ENCODE data around the gene GAPDH. TPM values are rescaled to one million over a fixed set of nuclear protein-coding genes. Genes with fewer than 3 reads are reported as not detected.
"Not testable (repeated sequence)": the region's sequence is repeated elsewhere in the genome, so short reads cannot be mapped to it uniquely, and the experiment has no call there.

The GAPDH gene
- total and polyA plus RNA-seq, 2 donors (not counting 1 experiment from before 2014, with no cell fraction given), result 6,255 to 8,983 TPM

DNA sequence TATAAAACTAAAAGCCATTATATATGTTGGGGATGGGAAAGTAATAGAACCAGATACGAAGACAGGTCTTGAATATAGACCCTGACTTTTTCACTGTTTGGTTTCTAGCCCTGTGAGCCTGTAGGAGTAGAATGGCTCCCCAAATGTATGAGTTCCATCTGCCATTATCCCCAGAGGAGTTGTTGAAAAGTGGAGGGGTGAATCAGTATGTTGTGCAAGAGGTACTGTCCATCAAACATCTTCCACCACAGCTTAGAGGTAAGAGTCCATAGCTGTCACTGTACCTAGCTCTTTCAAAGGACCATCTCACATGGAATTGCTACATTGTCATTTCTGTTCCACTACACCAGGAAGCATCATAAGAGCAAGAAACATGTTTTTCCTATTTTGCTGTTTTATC lies 39.3 kb upstream of the GAPDH start:
- TF ChIP-seq, protein P1, sequence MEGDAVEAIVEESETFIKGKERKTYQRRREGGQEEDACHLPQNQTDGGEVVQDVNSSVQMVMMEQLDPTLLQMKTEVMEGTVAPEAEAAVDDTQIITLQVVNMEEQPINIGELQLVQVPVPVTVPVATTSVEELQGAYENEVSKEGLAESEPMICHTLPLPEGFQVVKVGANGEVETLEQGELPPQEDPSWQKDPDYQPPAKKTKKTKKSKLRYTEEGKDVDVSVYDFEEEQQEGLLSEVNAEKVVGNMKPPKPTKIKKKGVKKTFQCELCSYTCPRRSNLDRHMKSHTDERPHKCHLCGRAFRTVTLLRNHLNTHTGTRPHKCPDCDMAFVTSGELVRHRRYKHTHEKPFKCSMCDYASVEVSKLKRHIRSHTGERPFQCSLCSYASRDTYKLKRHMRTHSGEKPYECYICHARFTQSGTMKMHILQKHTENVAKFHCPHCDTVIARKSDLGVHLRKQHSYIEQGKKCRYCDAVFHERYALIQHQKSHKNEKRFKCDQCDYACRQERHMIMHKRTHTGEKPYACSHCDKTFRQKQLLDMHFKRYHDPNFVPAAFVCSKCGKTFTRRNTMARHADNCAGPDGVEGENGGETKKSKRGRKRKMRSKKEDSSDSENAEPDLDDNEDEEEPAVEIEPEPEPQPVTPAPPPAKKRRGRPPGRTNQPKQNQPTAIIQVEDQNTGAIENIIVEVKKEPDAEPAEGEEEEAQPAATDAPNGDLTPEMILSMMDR (conservative IDR thresholded peaks at IDR 0.05 in 1 of 2, IDR thresholded peaks at IDR 0.05 in 1 of 2; ENCODE audit: low read depth in 1 of 2, low read length in 2 of 2), result no peak
- no peak for TF ChIP-seq EZH2 (IDR thresholded peaks at IDR 0.05; ENCODE audit: low read length, missing control alignments)
- Histone ChIP-seq H3K9ac (ENCODE audit: insufficient read depth, low read length) (no peak overlapping the region), H3K4me2 (ENCODE audit: extremely low read depth, insufficient read depth, low read length) (peak overlapping the region; percentile 82), H3K27ac (ENCODE audit: insufficient read depth, low read length) (no peak overlapping the region), H3K27me3 (ENCODE audit: control insufficient read depth, insufficient read depth, low read length) (no peaks in the 10 kb centered on the region), H3K4me1 (ENCODE audit: control insufficient read depth, extremely low read depth, insufficient read depth, low read length) (peaks cover 8% of the 10 kb centered on the region), H3K36me3 (ENCODE audit: control insufficient read depth, insufficient read depth, low read length) (peaks cover 5% of the 10 kb centered on the region), H4K20me1 (ENCODE audit: control insufficient read depth, extremely low read depth, insufficient read depth, low read length) (no peaks in the 10 kb centered on the region), H3K79me2 (ENCODE audit: control insufficient read depth, insufficient read depth, low read length) (peaks cover 42% of the 10 kb centered on the region), H2AFZ (ENCODE audit: low read length) (no peak overlapping the region), H3K9me3 (ENCODE audit: control insufficient read depth, insufficient read depth, low read depth, low read length) (no peaks in the 10 kb centered on the region), H3K4me3 (replicated peaks in 1 of 4; ENCODE audit: control extremely low read depth in 1 of 4, insufficient read depth in 1 of 4, low read depth in 3 of 4, low read length in 4 of 4) (peak overlapping the region; percentile 45 to 98 (median 64))
- no peak for DNase-seq (ENCODE audit: low read depth in 2 of 2)

DNA sequence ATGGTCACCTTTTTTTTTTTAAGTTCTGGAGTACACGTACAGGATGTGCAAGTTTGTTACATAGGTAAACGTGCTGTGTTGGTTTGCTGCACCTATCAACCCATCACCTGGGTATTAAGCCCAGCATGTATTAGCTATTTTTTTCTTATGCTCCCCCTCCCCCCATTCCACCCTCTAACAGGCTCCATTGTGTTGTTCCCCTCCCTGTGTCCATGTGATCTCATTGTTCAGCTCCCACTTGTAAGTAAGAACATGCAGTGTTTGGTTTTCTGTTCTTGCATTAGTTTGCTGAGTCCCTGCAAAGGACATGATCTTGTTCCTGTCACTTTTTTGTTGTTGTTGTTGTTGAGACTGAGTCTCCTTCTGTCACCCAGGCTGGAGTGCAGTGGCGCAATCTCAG lies 37.0 kb upstream of the GAPDH start:
- H3K27me3 ChIP-seq (ENCODE audit: control insufficient read depth, insufficient read depth, low read length), result not testable (repeated sequence)
- peaks cover 53% of the 10 kb centered on the region for H3K79me2 ChIP-seq (ENCODE audit: control insufficient read depth, insufficient read depth, low read length)

DNA sequence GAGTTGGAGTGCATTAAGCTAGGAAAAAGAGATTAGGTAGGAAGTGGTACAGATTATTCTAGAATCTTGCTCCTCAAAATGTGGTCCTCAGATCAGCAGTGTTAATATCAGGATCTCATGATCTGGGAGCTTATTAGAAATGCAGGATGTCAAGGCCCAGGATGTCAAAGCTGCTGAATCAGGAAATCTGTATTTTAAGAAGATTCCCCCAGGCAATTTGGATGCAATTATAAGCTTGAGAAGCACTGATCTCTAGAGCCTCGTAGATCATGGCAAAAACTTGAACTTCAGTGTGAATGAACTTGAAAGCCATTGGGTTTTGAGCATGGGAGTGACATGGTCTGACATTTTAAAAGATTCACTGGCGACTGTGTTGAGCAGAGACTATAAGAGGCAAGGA lies 33.9 kb upstream of the GAPDH start:
- Histone ChIP-seq H3K27me3 (ENCODE audit: control insufficient read depth, insufficient read depth, low read length) (no peaks in the 10 kb centered on the region), H2AFZ (ENCODE audit: low read length) (no peak overlapping the region), H3K4me3 (replicated peaks in 1 of 4; ENCODE audit: control extremely low read depth in 1 of 4, insufficient read depth in 1 of 4, low read depth in 3 of 4, low read length in 4 of 4) (no peak overlapping the region), H3K4me1 (ENCODE audit: control insufficient read depth, extremely low read depth, insufficient read depth, low read length) (no peaks in the 10 kb centered on the region), H4K20me1 (ENCODE audit: control insufficient read depth, extremely low read depth, insufficient read depth, low read length) (no peaks in the 10 kb centered on the region), H3K79me2 (ENCODE audit: control insufficient read depth, insufficient read depth, low read length) (peaks cover 56% of the 10 kb centered on the region), H3K27ac (ENCODE audit: insufficient read depth, low read length) (no peak overlapping the region), H3K4me2 (ENCODE audit: extremely low read depth, insufficient read depth, low read length) (no peak overlapping the region), H3K9ac (ENCODE audit: insufficient read depth, low read length) (no peak overlapping the region), H3K36me3 (ENCODE audit: control insufficient read depth, insufficient read depth, low read length) (peaks cover 5% of the 10 kb centered on the region), H3K9me3 (ENCODE audit: control insufficient read depth, insufficient read depth, low read depth, low read length) (no peaks in the 10 kb centered on the region)
- TF ChIP-seq, protein P1 (conservative IDR thresholded peaks at IDR 0.05 in 1 of 2, IDR thresholded peaks at IDR 0.05 in 1 of 2; ENCODE audit: low read depth in 1 of 2, low read length in 2 of 2), result no peak
- TF ChIP-seq EZH2 (IDR thresholded peaks at IDR 0.05; ENCODE audit: low read length, missing control alignments), result no peak
- no peak for DNase-seq (ENCODE audit: low read depth in 2 of 2)

More for the DNA sequence above, 37.0 kb upstream of the GAPDH start:
- not testable (repeated sequence) for H3K4me3 ChIP-seq (replicated peaks in 1 of 4; ENCODE audit: control extremely low read depth in 1 of 4, insufficient read depth in 1 of 4, low read depth in 3 of 4, low read length in 4 of 4); H3K9me3 ChIP-seq (ENCODE audit: control insufficient read depth, insufficient read depth, low read depth, low read length); H3K4me2 ChIP-seq (ENCODE audit: extremely low read depth, insufficient read depth, low read length); H3K4me1 ChIP-seq (ENCODE audit: control insufficient read depth, extremely low read depth, insufficient read depth, low read length); H3K9ac ChIP-seq (ENCODE audit: insufficient read depth, low read length); DNase-seq (ENCODE audit: low read depth in 2 of 2); H3K27ac ChIP-seq (ENCODE audit: insufficient read depth, low read length); H2AFZ ChIP-seq (ENCODE audit: low read length); H4K20me1 ChIP-seq (ENCODE audit: control insufficient read depth, extremely low read depth, insufficient read depth, low read length); H3K36me3 ChIP-seq (ENCODE audit: control insufficient read depth, insufficient read depth, low read length)

Measured in fibroblast of lung (primary cell).